ENCODE measurements around the gene OR10P1.

OR10P1 gene

DNA sequence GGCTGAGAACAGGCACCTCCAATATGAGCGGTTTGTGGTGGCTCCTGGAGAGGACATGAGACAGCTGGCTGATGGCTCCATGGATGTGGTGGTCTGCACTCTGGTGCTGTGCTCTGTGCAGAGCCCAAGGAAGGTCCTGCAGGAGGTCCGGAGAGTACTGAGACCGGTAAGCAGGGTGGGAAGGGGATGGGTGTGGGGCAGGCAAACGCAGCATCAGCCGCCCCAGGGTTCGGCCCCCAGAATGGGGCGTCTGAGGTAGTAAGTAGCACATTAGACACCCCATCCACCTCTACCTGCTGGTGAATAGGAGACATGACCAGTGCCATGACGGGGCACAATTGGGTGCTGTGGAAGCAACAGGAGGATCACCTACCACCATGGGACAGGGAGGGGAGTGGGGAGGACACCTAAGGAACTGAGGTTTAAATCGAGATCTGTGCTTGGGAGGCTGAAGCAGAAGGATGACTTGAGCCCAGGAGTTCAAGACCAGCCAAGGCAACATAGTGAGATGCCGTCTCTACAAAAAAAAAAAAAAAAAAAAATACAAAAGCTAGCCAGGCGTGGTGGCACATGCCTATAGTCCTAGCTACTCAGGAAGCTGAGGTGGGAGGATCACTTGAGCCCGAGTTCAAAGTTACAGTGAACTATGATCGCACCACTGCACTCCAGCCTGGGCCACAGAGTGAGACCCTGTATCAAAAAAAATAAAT lies 45.5 kb downstream of the OR10P1 start:
- no peak for DNase-seq (ENCODE audit: low read depth)
- TF ChIP-seq, protein P1, sequence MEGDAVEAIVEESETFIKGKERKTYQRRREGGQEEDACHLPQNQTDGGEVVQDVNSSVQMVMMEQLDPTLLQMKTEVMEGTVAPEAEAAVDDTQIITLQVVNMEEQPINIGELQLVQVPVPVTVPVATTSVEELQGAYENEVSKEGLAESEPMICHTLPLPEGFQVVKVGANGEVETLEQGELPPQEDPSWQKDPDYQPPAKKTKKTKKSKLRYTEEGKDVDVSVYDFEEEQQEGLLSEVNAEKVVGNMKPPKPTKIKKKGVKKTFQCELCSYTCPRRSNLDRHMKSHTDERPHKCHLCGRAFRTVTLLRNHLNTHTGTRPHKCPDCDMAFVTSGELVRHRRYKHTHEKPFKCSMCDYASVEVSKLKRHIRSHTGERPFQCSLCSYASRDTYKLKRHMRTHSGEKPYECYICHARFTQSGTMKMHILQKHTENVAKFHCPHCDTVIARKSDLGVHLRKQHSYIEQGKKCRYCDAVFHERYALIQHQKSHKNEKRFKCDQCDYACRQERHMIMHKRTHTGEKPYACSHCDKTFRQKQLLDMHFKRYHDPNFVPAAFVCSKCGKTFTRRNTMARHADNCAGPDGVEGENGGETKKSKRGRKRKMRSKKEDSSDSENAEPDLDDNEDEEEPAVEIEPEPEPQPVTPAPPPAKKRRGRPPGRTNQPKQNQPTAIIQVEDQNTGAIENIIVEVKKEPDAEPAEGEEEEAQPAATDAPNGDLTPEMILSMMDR (IDR thresholded peaks at IDR 0.05; ENCODE audit: low read depth, low read length, missing control alignments) = no peak
- no peak overlapping the region for H3K4me3 ChIP-seq (ENCODE audit: low read depth, low read length)

DNA sequence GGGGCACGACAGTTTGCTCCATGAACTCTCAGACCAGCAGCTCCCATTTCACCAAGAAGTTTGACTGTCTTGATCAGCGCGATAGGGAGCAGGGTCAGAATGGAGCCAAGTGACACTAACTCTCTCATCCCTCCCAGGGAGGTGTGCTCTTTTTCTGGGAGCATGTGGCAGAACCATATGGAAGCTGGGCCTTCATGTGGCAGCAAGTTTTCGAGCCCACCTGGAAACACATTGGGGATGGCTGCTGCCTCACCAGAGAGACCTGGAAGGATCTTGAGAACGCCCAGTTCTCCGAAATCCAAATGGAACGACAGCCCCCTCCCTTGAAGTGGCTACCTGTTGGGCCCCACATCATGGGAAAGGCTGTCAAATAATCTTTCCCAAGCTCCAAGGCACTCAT lies 47.0 kb downstream of the OR10P1 start:
- no peak for DNase-seq (ENCODE audit: low read depth)
- TF ChIP-seq, protein P1 (IDR thresholded peaks at IDR 0.05; ENCODE audit: low read depth, low read length, missing control alignments) = no peak
- H3K4me3 ChIP-seq (ENCODE audit: low read depth, low read length) = no peak overlapping the region

DNA sequence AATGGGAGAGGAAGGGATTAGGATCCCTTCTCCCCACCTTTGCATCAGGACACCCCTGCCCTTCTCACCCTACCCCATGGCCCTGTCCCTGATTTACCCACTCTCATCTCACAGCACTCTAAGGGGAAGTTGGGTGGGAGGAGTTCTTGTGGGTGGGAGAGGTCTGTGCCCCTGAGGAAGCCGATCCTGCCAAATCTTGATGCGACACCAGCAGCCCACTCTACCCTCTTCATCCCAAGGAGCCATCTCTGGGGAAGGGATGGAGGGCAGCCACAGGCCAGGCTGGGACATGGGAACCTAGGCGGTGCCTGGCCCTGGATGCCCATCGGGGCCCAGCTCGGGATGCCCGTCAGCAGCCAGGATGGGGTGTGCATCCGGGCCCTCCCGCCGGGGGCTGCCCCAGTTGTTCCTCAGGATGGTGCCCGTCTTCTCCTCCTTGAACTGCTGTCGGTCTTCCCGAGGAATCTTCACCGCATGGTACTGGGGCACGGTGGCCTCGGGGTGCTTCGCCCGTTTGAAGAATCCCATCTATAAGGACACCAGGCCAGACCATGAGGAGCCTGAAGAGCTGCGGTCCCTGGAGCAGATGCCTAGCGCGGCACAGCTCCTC lies 48.2 kb downstream of the OR10P1 start:
- TF ChIP-seq, protein P1 (IDR thresholded peaks at IDR 0.05; ENCODE audit: low read depth, low read length, missing control alignments) = no peak
- no peak for DNase-seq (ENCODE audit: low read depth)
- no peak overlapping the region for H3K4me3 ChIP-seq (ENCODE audit: low read depth, low read length)

DNA sequence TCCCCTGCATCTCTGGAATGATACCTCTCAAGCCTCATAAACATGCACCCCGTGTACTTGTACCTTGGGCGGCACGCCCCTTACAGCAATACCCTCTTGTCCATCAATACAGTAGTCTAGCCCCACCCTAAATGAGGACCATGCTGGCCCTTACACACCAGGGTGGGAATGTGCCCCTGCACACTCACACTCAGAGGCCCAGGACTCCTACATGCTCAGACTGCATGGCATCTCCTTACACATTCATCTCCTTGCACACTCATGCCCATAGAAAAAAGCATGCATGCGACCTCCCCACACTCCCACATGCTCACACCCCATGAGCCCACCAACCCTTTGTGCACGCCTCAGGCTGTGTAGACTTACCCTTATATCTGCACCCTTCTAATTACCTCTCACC lies 49.0 kb downstream of the OR10P1 start:
- no peak overlapping the region for H3K4me3 ChIP-seq (ENCODE audit: low read depth, low read length)
- TF ChIP-seq, protein P1 (IDR thresholded peaks at IDR 0.05; ENCODE audit: low read depth, low read length, missing control alignments) = no peak
- no peak for DNase-seq (ENCODE audit: low read depth)

- no peak overlapping the region for H3K4me3 ChIP-seq (ENCODE audit: low read depth, low read length)
- TF ChIP-seq, protein P1 (IDR thresholded peaks at IDR 0.05; ENCODE audit: low read depth, low read length, missing control alignments) = no peak
- no peak for DNase-seq (ENCODE audit: low read depth)
Measured at GRCh38 chr12:55686366-55687010, 49.8 kb downstream of the OR10P1 start.

Measured in GM12864 (cell line).